MCF 10A (cell line): ENCODE data around the gene MUC4. TPM values are rescaled to one million over a fixed set of nuclear protein-coding genes. Genes with fewer than 3 reads are reported as not detected.

Source experiments
- BruUV-seq: library from RNA; stranded (reverse); fragments of 400-500 nt; replicated peaks from 2 replicates; lab custom pipeline; 2021; lab: Mats Ljungman, UMichigan
- CTCF ChIA-PET: fragments of 300-600 bp; sonication (Branson Sonifier 250); formaldehyde crosslinking; extraction: SDS; loops from one replicate; lab custom pipeline; 2021; ENCODE audit warnings: antibody characterized with exemption, inconsistent platforms; lab: Yijun Ruan, JAX
- POLR2A ChIA-PET: fragments of 300-600, 350-650 bp; sonication (Branson Sonifier 250); formaldehyde crosslinking; extraction: SDS; loops from one replicate; lab custom pipeline; 2020; ENCODE audit warnings: antibody characterized with exemption, inconsistent platforms; lab: Yijun Ruan, JAX
- DNase-seq: peaks from one replicate; pipeline ENCODE4 v3.0.0-alpha.2; 2018; ENCODE audit not compliant: unreplicated experiment
- H3K27ac Mint-ChIP-seq: one replicate; pipeline ENCODE4 v1.8.0; 2022; ENCODE audit warnings: mild to moderate bottlenecking, low read depth, mixed read lengths; ENCODE audit not compliant: unreplicated experiment
- H3K27me3 Mint-ChIP-seq: one replicate; pipeline ENCODE4 v1.8.0; 2022; ENCODE audit warnings: mixed read lengths; ENCODE audit not compliant: insufficient read depth, unreplicated experiment
- H3K36me3 Mint-ChIP-seq: one replicate; pipeline ENCODE4 v1.8.0; 2022; ENCODE audit warnings: mild to moderate bottlenecking, moderate library complexity, mixed read lengths; ENCODE audit not compliant: insufficient read depth, unreplicated experiment
- H3K4me1 Mint-ChIP-seq: one replicate; pipeline ENCODE4 v1.8.0; 2022; ENCODE audit warnings: mixed read lengths; ENCODE audit not compliant: insufficient read depth, unreplicated experiment
- H3K4me3 Mint-ChIP-seq: one replicate; pipeline ENCODE4 v1.8.0; 2022; ENCODE audit warnings: mild to moderate bottlenecking, moderate library complexity, mixed read lengths; ENCODE audit not compliant: unreplicated experiment
- H3K9me3 Mint-ChIP-seq: one replicate; pipeline ENCODE4 v1.8.0; 2022; ENCODE audit warnings: mixed read lengths; ENCODE audit not compliant: unreplicated experiment
- CTCF ChIP-seq: fragments of 200-600 bp; IDR thresholded peaks from one replicate; pipeline ENCODE4 v1.8.0; 2022; ENCODE audit warnings: antibody characterized with exemption, mild to moderate bottlenecking; ENCODE audit not compliant: unreplicated experiment
- intact Hi-C: fragments of 100-400 bp; cut with micrococcal nuclease; formaldehyde crosslinking; loops from 2 replicates; pipeline ENCODE4 v1.14.1; 2022
- total RNA-seq: library from RNA; stranded (reverse); gene quantifications from 2 replicates; pipeline ENCODE4 v1.2.3, GENCODE V29; 2022

Gene MUC4
- total RNA-seq, 1 experiment from 2014 or later: not detected

DNA sequence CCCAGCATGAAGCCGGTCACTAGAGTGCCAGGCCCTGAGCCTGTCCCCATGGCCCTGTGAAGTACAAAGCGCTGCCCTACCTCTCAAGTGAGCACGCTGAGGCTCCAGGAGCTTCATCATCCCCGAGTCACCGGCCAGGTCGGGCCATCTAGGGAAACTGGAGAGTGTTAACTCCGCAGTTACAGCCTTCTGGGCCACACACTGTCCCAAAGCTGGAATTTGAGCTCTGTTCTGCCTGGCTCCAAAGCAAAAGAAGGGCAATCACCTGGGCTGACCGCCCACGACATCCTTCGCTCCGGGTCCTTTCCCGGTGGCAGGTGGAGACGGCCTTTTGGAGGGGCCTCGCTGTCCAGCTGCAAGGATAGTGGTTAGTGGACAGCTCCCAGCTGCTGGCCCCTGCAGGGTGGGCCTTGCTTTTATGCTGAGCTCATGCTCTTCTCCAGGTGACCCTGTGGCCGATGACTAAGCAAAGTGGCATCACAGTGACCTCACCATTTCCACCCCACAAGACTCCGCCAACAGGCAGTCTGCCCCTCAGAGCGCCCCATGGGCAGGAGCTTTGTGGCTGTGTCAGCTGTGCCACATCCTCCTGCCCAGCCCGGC lies 3.5 kb upstream of the MUC4 start:
- no peak overlapping the region for H3K4me3 Mint-ChIP-seq
- H3K4me1 Mint-ChIP-seq: peaks cover 4% of the 10 kb centered on the region
- ChIA-PET CTCF (interaction anchor here (1.9 kb wide), 1 partner anchor 35 kb away, joined by 7 read pairs; no protein-coding TSS in a partner anchor), POLR2A (no interaction called here)
- no peaks in the 10 kb centered on the region for H3K9me3 Mint-ChIP-seq
- DNase-seq: no peak
- BruUV-seq: no TSS peak
- no peak overlapping the region for H3K27ac Mint-ChIP-seq
- intact Hi-C loops: no loop called here
- H3K36me3 Mint-ChIP-seq: no peaks in the 10 kb centered on the region
- peaks cover 63% of the 10 kb centered on the region for H3K27me3 Mint-ChIP-seq
- no peak for TF ChIP-seq CTCF

- Mint-ChIP-seq H3K36me3 (no peaks in the 10 kb centered on the region), H3K27ac (no peak overlapping the region), H3K4me1 (peaks cover 9% of the 10 kb centered on the region), H3K4me3 (no peak overlapping the region), H3K9me3 (no peaks in the 10 kb centered on the region), H3K27me3 (peaks cover 54% of the 10 kb centered on the region)
- ChIA-PET CTCF (interaction anchor here (1.9 kb wide), 1 partner anchor 37 kb away, joined by 7 read pairs; no protein-coding TSS in a partner anchor), POLR2A (no interaction called here)
- intact Hi-C loops: no loop called here
- BruUV-seq: no TSS peak
- no peak for TF ChIP-seq CTCF
- DNase-seq: no peak
Observed at GRCh38 chr3:195813916-195814640, 2.3 kb upstream of the MUC4 start.

DNA sequence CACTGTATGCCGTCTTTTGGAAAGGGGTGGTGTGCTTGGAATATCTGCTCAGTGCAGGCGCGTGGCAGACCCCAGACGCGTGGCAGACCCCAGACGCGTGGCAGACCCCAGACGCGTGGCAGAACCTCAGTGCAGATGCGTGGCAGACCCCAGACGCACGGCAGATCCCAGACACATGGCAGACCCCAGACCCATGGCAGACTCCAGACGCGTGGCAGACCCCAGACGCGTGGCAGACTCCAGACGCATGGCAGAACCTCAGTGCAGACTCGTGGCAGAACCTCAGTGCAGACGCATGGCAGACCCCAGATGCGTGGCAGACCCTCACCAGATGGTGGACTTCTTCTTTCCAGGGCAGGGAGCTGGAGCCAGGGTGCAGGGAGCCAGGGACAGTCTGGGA lies 637 bp upstream of the MUC4 start:
- intact Hi-C loops: no loop called here
- no peak for DNase-seq
- Mint-ChIP-seq H3K27me3 (peaks cover 51% of the 10 kb centered on the region), H3K4me3 (no peak overlapping the region), H3K27ac (no peak overlapping the region), H3K9me3 (no peaks in the 10 kb centered on the region), H3K36me3 (no peaks in the 10 kb centered on the region), H3K4me1 (peaks cover 9% of the 10 kb centered on the region)
- POLR2A ChIA-PET: no interaction called here
- no TSS peak for BruUV-seq
- CTCF ChIA-PET: interaction anchor here (0.7 kb wide), 1 partner anchor 25 kb away, joined by 3 read pairs; no protein-coding TSS in a partner anchor
- TF ChIP-seq CTCF: no peak

DNA sequence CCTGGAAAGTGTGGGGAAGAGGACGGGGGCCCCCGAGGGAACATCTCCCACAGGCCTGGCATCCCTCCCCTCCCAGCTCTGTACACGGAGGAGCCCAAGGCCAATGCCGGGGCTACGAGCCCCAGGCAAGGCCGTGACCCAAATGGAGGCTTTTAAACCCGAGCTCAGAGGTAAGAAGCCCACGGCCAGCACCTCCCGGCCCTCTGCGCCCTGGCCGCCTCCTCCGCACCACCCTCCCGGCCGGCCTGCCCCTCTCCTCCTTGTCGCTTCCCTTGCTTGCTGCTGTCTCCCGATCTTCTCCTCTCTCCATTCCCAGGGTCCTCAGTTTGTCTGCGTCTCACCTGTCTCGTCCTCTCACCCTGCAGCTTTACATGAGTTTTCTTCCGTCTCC lies 1.3 kb downstream of the MUC4 start:
- no peak for DNase-seq
- ChIA-PET CTCF (no interaction called here), POLR2A (interaction anchor here (0.6 kb wide), 1 partner anchor 95 kb away, joined by 3 read pairs; no protein-coding TSS in a partner anchor)
- BruUV-seq: no TSS peak
- Mint-ChIP-seq H3K4me1 (peaks cover 9% of the 10 kb centered on the region), H3K36me3 (no peaks in the 10 kb centered on the region), H3K9me3 (no peaks in the 10 kb centered on the region), H3K4me3 (no peak overlapping the region), H3K27ac (no peak overlapping the region), H3K27me3 (peaks cover 64% of the 10 kb centered on the region)
- intact Hi-C loops: no loop called here
- no peak for TF ChIP-seq CTCF
